Activated T-cell treated with anti-CD3 and anti-CD28 coated beads, Interleukin-2, amount 50 U/mL, for 1 hour (primary cell): ENCODE measurements around the gene MS4A7.
"Not testable (repeated sequence)": the region's sequence is repeated elsewhere in the genome, so short reads cannot be mapped to it uniquely, and the experiment has no call there.

Experiments
- DNase-seq: peaks from one replicate; pipeline ENCODE4 v3.0.0-alpha.2; 2020

MS4A7 gene

GRCh38 chr11:60378354-60378753, at the start of gene MS4A7:
TSS of gene MS4A7 (plus strand) at chr11:60378532. CDS start at chr11:60383142, 4,610 bp downstream.
- DNase-seq = no peak

- no peak for DNase-seq
Measured at GRCh38 chr11:60332846-60333245, 45.5 kb upstream of the MS4A7 start.

DNA sequence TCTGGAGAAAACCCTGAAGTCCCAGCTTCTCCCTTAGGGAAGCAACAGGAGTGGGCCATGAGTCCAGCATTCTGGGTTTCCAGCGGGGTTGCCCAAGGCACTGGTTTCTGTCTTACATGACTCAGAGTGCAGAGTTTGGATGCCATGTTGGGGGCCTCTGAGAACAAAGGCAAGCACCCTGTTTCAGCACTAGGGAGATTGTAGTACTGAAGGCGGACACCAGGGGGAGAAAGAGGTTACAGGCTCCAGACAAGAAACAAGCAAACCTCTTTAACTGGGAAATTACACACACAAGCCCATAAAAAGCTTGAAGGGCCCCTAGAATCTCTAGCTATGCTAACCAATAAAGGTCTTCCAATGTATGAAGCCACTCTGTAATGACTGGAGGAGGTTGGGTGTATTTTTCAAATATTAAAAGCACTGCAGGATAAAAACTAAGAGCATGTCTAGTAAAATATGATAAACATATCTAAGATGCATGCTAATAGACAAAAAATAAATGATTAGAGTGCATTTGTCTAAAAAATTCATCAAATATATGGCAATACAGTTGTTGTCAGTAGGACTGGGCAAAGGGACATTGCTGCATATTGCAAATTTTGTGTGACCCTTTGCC, 44.2 kb upstream of the MS4A7 start:
- DNase-seq = peak; percentile 31

- no peak for DNase-seq
Measured at GRCh38 chr11:60336767-60337391, 41.5 kb upstream of the MS4A7 start.

DNA sequence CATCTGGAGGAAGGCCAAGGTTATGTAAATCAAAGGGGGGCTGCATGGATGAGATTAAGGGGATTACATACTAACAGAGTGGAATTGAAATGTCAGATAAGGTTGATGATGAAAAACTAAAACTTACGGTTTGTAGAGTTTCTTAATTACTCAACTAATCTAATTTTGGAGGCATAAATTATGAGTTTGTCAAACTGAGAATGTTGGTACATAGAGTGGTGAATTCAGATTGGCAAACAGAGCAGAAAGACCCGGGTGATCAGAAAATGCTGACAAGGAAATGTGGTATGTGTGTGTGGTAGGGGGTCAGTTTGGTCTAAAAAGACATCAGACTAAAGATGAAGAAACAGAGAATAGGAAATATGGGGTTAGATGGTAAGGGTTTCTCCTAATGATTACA, 40.3 kb upstream of the MS4A7 start:
- DNase-seq = no peak

DNA sequence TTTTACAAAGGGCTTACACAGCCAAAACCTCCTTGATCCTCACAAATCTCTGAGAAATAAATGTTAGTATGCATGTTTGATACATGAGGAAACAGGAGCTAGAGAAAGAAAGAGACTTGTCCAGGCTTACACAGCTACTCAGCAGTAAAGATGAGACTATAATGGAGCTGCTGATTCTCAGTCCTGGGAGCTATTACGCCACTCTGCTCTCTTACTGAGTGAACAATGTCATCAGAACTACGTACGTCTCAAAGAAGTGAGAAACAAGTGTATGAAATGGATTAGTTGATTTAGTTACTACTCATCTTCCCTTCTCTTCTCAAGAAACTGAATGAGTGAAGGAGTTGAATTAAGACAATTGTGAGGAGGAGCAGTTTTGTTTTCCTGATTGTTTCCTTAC, 39.0 kb upstream of the MS4A7 start:
- DNase-seq = no peak

DNA sequence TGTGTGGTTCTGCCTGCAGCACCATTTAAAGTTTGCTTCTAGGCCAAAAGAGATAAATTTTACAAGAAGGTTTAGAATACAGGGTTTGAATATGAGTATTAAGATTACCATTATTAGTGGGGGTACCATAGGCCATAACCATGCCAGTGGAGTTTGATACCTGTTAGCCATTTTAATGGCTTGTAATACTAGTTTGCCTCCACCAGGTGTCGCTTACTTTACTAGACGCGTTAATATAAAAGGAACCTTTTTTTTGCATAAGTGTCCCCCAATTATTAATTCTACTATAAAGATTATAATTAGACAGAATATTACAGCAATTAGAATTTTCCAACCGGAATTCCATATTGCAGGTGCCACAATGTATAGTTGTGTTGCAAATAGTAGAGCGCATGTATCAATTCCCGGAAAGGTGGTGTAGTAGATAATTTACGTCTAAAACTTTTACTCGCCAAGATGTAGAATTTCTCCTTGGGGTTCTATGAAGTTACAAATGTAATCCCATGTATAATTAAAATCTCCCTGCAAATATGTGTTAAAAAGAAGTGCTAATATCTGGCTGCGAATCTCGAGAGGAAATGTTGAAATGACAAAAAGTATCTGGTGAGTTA, 35.1 kb upstream of the MS4A7 start:
- DNase-seq = no peak

DNA sequence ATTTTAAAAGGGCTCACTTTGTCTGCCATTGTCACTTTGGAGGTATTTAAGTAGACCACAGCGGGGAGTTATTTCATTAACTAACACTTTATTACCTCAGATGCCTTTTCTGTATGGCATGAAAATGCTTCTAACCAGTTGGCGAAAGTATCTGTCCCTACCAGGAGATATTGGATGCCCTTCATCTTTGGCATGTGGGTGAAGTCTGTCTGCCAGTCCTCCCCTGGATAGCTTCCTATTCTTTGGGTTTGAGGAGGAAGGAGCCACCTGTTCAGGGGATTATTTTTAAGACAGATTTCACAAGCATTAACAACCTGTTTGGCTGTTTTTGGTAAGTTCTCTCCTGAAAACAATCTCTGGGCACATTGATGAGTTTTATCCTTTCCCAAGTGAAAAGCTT, 34.2 kb upstream of the MS4A7 start:
- no peak for DNase-seq

DNA sequence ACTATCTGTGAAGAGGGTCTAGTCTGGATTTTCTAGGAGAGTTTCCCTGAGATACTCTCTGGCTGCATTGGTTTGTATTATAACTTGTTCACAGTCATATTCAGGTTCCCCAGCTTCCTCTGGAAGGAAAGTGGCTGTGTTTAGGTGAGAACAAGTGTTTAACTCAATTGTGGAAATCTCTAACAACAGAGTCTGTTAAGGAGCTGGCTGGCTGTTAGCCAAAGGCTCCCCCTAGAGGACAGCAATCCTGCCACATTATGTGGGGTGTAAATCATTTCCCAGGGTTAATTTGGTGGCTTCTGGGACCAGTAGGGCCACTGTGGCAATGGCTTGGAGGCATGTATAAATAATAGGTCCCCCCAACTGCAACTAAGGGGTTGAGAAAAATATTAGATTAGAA, 32.8 kb upstream of the MS4A7 start:
- DNase-seq = no peak

DNA sequence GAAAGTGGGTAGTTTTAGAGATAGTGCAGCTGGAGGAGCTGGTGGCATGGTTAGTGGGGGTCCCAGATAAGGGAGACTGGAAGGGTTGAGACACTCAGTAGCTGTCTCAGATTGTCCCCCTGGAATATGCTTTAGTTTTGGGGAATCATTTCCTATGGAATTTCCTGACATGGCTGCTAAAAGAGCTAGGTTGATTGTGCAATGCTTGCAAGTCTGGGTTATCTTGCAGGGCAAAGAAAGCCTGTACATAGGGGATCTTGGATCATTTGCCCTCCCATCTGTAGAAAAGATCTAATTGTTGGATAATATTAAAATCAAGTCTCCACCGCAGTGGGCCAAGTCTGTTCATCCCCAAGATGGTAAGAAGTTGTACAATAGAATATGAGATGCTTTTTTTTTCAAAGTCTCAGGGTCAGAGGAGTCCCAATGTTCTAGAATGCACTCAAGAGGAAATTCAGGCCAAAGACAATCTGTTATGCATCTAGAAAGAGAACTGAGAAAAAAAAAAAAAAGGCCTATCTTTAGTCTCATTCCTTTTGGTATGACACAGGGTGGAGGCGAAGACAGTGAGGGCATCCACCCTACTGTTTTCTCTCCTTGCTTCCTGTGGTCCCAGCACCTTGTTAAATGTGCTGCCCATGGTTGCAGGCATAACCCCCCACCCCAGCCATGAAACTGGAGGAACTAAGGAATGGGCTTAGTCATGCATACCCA, 31.1 kb upstream of the MS4A7 start:
- DNase-seq = no peak

GRCh38 chr11:60348116-60348515, 30.2 kb upstream of the MS4A7 start:
- no peak for DNase-seq

- DNase-seq = no peak
Measured at GRCh38 chr11:60349990-60350389, 28.3 kb upstream of the MS4A7 start.

GRCh38 chr11:60357771-60358170, 20.6 kb upstream of the MS4A7 start:
- DNase-seq = no peak

DNA sequence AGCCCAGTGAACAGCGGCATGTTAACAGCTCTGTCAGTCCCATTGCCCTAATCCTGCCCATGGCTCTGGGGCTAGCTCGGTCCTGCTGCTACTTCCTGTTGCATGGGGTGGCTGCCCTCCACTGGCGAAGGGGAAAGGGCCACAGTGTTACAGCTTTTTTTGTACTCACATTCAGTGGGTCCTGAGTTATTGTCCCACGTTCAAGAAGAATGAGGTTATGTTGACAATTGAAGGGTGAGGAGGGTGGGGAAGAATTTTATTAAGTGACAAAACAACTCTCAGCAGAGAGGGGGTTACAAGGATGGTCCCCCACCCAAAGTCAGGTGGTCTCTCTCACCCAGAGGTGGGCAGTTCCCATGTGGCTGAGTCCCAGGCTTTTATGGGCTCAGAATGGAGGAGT, 17.7 kb upstream of the MS4A7 start:
- no peak for DNase-seq

- no peak for DNase-seq
Measured at GRCh38 chr11:60362241-60362640, 16.1 kb upstream of the MS4A7 start.

DNA sequence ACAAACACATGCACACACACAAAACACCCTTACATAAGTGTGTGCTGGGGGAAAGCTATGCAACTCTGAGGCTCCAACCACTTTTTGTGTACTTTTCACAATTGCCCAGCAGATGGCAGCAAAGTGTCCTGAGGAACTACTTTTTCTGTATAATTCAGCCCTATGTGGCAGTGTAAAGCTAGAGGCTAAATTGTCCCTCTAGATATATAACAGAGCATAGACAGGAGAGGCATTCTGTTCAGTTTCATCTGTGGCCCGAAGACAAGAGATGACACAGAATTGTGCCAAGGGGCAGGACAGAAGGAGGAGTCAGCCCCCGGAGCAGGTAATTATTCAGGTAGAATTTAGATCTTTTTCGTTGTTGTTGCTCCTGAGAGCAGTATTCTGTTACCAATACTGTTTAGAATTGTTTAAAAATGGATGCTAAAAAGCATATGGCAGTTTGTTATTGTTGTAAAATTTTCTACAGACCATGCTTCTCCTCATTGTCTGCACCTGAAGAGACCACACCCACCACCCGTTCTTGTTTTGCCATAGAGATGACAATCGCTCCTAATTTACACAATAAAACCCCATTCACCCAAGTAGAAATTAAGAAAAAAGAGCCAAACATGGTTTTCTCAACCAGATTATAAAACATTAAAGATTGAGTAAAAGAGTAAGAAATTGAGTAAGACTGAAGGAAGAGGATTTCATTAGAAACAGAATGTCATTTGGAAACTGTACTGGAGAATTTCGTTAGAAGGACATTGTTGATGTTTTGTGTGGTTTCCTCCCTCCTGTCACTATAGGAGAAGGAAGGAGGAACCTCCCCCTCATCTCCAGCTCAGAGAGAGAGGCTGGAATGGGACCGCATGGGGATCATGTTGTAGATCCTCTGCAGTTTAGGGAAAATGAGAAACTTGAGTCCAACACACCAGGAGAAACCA, 14.5 kb upstream of the MS4A7 start:
- DNase-seq = peak; percentile 31

- not testable (repeated sequence) for DNase-seq
Measured at GRCh38 chr11:60366262-60366904, 11.9 kb upstream of the MS4A7 start.

- no peak for DNase-seq
Measured at GRCh38 chr11:60367009-60367408, 11.3 kb upstream of the MS4A7 start.

GRCh38 chr11:60367896-60368295, 10.4 kb upstream of the MS4A7 start:
- DNase-seq = no peak

- DNase-seq = no peak
Measured at GRCh38 chr11:60370252-60370810, 8.0 kb upstream of the MS4A7 start.

GRCh38 chr11:60370811-60371298, 7.5 kb upstream of the MS4A7 start:
- DNase-seq = no peak

GRCh38 chr11:60371386-60371785, 6.9 kb upstream of the MS4A7 start:
- DNase-seq = no peak
